Measurements from ENCODE around the gene RFX2. TPM values are rescaled to one million over a fixed set of nuclear protein-coding genes. Genes with fewer than 3 reads are reported as not detected.

Gene RFX2
- 5.6 to 9.9 TPM (median 6.5 TPM) in 3 replicates for total RNA-seq
- long read RNA-seq, transcript RFX2-201 (18 exons, 3,993 nt) = major isoform, 7 of 20 reads
- long read RNA-seq, partial matches to known transcripts = 4 of 20 reads
- long read RNA-seq, other reads (novel, unspliced or antisense) = 5 of 20 reads

DNA sequence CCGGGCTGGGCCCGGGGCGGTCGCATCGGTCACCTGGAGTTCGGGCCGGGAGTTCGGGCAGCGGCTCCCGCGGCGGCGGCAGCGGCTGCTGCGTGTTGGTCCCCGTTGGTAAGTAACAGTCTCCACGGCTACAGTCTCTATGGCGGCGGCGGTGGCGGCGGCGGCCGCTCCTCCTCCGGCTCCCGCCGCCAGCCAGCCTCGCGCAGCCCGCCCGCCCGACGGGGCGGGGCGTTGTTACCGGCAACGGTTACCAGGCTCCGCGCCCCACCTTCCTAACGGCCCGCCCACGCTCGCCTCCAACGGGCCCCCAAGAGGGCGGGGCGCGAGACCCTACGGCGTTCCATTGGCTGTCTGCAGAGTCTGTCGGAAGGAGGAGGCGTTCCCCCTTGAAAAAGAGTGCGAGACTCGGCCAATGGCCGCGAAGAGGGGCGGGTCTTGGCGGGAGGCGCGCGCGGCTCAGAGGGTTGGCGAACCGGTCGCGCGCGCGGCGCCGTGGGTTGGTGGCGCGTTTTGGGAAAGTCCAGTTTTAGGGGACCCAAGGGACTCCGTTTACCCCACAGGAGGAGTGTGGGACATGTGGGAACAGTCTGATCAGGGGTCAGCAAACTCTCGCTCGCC, at the start of gene RFX2:
Gene RFX2, minus strand, starts transcription at position 141 of the 618 bp plus-strand sequence. CDS start 63,004 bp downstream, outside the sequence.
- Mint-ChIP-seq H3K4me1 (ENCODE audit: low read depth) (peaks cover 28% of the 10 kb centered on the region), H3K27ac (ENCODE audit: unreplicated experiment) (peak within 1 kb of the TSS; percentile 98), H3K4me3 (ENCODE audit: unreplicated experiment) (peak within 1 kb of the TSS; percentile 95), H3K27me3 (ENCODE audit: low read depth) (peaks cover 2% of the 10 kb centered on the region), H3K9me3 (ENCODE audit: low read depth) (no peaks in the 10 kb centered on the region), H3K36me3 (ENCODE audit: low read depth) (no peaks in the 10 kb centered on the region)
- DNase-seq (ENCODE audit: low spot score) = peak; percentile 100
- TF ChIP-seq, protein P1, sequence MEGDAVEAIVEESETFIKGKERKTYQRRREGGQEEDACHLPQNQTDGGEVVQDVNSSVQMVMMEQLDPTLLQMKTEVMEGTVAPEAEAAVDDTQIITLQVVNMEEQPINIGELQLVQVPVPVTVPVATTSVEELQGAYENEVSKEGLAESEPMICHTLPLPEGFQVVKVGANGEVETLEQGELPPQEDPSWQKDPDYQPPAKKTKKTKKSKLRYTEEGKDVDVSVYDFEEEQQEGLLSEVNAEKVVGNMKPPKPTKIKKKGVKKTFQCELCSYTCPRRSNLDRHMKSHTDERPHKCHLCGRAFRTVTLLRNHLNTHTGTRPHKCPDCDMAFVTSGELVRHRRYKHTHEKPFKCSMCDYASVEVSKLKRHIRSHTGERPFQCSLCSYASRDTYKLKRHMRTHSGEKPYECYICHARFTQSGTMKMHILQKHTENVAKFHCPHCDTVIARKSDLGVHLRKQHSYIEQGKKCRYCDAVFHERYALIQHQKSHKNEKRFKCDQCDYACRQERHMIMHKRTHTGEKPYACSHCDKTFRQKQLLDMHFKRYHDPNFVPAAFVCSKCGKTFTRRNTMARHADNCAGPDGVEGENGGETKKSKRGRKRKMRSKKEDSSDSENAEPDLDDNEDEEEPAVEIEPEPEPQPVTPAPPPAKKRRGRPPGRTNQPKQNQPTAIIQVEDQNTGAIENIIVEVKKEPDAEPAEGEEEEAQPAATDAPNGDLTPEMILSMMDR (IDR thresholded peaks at IDR 0.05) = no peak

DNA sequence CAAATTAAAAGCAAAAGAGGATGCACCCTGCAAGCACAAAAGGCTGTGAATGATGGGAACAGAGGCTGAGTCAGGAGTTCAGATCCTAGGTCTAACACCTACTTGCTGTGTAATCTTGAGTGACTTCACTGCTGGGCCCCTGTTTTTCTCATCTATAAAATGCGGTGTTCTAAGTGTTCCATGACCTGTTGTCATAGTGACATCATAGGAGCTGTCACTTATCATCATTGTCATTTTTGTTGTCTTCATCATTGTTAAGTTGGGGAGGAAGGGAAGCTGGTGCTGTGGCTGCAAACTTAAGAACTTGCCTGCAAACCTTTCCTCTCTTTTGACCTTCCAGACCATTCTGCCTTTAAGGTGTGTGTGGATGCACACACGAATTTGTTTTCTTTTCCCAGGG, 45.7 kb upstream of the RFX2 start:
- Mint-ChIP-seq H3K9me3 (ENCODE audit: low read depth) (peaks cover 10% of the 10 kb centered on the region), H3K27ac (ENCODE audit: unreplicated experiment) (no peak overlapping the region), H3K27me3 (ENCODE audit: low read depth) (peaks cover 2% of the 10 kb centered on the region), H3K4me1 (ENCODE audit: low read depth) (no peaks in the 10 kb centered on the region), H3K4me3 (ENCODE audit: unreplicated experiment) (no peak overlapping the region), H3K36me3 (ENCODE audit: low read depth) (peaks cover 2% of the 10 kb centered on the region)
- TF ChIP-seq, protein P1 (IDR thresholded peaks at IDR 0.05) = no peak
- no peak for DNase-seq (ENCODE audit: low spot score)

DNA sequence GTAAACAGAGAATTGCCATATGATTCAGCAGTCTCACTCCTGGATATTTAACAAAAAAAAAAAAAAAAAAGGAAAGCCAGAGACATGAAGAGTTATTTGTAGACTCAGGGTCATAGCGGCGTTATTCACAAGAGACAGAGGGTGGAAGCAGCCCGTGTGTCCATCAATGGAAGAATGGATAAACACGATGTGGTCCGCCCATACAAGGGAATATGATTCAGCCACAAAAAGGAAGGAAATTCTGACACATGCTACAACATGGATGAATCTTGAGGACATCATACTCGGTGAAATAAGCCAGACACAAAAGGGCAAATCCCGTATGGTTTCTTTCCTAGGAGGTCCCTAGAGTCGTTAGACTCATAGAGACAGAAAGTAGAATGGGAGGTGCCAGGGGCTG, 40.0 kb upstream of the RFX2 start:
- TF ChIP-seq, protein P1 (IDR thresholded peaks at IDR 0.05) = no peak
- DNase-seq (ENCODE audit: low spot score) = no peak
- Mint-ChIP-seq H3K27ac (ENCODE audit: unreplicated experiment) (peak overlapping the region; percentile 68), H3K27me3 (ENCODE audit: low read depth) (no peaks in the 10 kb centered on the region), H3K4me1 (ENCODE audit: low read depth) (no peaks in the 10 kb centered on the region), H3K9me3 (ENCODE audit: low read depth) (peaks cover 6% of the 10 kb centered on the region), H3K36me3 (ENCODE audit: low read depth) (peaks cover 1% of the 10 kb centered on the region), H3K4me3 (ENCODE audit: unreplicated experiment) (no peak overlapping the region)

DNA sequence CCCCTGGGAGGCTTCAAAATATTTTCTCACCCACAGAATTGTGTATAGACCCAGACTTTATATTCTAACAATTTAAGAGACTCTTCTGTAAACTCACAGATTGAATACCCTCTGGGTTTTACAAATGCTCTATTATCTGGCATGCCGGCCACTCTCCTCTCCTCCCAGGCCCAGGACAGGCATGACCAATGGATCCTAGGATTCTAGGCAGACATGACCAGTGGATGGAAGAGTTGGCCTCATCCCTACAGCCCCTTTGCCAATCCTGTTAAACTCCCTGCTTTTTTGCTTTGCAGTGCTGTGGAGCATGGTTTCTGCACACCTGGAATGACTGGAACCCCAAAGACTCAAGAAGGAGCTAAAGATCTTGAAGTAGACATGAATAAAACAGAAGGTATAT, 30.9 kb upstream of the RFX2 start:
- Mint-ChIP-seq H3K9me3 (ENCODE audit: low read depth) (no peaks in the 10 kb centered on the region), H3K36me3 (ENCODE audit: low read depth) (no peaks in the 10 kb centered on the region), H3K4me3 (ENCODE audit: unreplicated experiment) (no peak overlapping the region), H3K27me3 (ENCODE audit: low read depth) (no peaks in the 10 kb centered on the region), H3K4me1 (ENCODE audit: low read depth) (no peaks in the 10 kb centered on the region), H3K27ac (ENCODE audit: unreplicated experiment) (no peak overlapping the region)
- no peak for DNase-seq (ENCODE audit: low spot score)
- TF ChIP-seq, protein P1 (IDR thresholded peaks at IDR 0.05) = no peak

DNA sequence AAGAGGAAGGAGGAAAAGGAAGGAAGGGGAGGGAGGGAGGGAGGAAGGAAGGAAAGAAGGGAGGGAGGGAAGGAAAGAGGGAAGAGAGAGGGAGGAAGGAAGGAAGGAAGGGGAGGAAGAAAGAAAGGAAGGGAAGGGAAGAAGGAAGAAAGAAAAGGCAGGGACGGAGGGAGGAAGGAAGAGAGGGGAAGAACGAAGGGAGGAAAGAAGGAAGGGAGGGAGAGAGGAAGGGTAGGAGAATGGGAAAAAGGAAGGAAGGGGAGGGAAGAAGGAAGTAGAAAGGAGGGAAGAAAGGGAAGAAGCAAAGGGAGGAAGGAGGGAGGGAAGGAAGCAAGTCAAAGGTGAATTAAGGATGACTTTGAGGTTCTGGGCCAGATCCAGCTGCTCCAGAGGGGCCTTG, 28.2 kb upstream of the RFX2 start:
- Mint-ChIP-seq H3K4me3 (ENCODE audit: unreplicated experiment) (no peak overlapping the region), H3K27ac (ENCODE audit: unreplicated experiment) (no peak overlapping the region), H3K27me3 (ENCODE audit: low read depth) (no peaks in the 10 kb centered on the region), H3K4me1 (ENCODE audit: low read depth) (no peaks in the 10 kb centered on the region), H3K36me3 (ENCODE audit: low read depth) (no peaks in the 10 kb centered on the region), H3K9me3 (ENCODE audit: low read depth) (no peaks in the 10 kb centered on the region)
- TF ChIP-seq, protein P1 (IDR thresholded peaks at IDR 0.05) = no peak
- no peak for DNase-seq (ENCODE audit: low spot score)

All from chondrocyte (in vitro differentiated cells).